ENCODE data around the gene DFFA.

GRCh38 chr1:10424034-10424433 lies 48.3 kb downstream of the DFFA start:
- TF ChIP-seq YY1 (IDR thresholded peaks at IDR 0.05; ENCODE audit: insufficient read depth, insufficient read length) (no peak), ZNF274 (IDR thresholded peaks at IDR 0.05; ENCODE audit: low read depth, low read length) (no peak)
